Fibroblast of the conjunctiva (primary cell): ENCODE measurements around the gene RAD51D.
"Not testable (repeated sequence)": the region's sequence is repeated elsewhere in the genome, so short reads cannot be mapped to it uniquely, and the experiment has no call there.

Experiments
- DNase-seq: peaks from one replicate; pipeline ENCODE4 v3.0.0-alpha.2; 2010; ENCODE audit warnings: low read depth

Gene RAD51D

GRCh38 chr17:35090707-35091106 lies 29.0 kb downstream of the RAD51D start:
- not testable (repeated sequence) for DNase-seq

GRCh38 chr17:35089586-35090296 lies 29.9 kb downstream of the RAD51D start:
- DNase-seq, result no peak

DNA sequence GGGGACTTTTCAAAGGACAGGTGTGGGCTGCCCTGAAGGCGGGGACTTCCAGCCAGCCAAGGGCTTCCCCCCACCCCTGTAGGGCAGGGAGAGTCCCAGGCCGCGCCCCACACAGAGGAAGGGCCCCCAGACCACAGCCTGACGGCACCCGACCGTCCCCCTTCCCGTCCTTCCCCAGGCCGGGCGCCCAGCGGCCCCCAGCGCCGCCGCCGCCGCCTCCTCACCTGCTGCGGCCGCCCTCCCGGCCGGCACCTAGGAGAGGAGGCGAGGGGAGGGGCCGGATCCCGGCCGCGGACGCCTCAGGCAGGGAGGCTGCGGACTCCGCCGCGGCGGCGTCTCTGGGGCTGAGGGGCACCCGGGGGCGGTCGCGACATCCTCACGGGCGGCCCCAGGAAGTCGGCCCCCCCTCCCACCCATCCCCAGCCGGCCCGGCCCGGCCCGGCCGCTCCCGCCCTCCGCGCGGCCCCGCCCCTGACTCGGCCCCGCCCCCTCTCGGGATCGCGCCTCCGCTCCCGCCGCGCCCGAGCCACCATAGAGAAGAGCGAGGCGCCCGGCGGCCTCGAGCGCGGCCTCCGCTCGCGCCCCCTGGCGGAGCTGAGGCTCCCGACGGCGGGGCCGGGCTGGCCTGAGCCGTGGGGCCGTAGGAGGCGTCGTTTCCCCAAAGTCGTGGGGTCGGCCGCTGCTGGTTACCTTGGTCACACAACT lies 30.6 kb downstream of the RAD51D start:
- peak; percentile 41 for DNase-seq

DNA sequence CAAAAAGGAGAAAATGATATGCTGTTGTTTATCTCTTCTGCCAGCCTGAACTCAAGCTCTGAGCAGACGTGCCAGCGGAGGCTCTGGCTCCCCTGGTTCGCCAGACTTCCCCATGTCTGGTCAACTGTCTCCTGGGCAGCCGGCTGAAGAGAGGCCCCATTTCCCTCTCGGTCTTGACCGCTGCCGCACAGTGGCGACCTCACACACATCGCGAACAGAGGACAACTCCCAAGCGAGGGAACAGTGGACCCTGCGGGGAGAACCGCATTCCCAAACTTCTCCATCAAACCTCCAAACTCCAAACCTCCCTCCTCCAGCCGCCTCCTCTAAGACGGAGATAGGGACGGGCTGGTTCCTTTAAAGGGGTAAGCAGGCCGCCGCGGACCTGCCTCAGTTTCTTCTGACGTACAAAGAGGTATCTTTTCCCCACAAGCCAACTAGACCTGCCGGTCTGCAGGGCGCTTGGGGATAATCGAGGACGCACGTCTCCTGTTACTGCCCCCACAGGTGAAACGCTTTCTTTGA lies 31.2 kb downstream of the RAD51D start:
- DNase-seq, result no peak

DNA sequence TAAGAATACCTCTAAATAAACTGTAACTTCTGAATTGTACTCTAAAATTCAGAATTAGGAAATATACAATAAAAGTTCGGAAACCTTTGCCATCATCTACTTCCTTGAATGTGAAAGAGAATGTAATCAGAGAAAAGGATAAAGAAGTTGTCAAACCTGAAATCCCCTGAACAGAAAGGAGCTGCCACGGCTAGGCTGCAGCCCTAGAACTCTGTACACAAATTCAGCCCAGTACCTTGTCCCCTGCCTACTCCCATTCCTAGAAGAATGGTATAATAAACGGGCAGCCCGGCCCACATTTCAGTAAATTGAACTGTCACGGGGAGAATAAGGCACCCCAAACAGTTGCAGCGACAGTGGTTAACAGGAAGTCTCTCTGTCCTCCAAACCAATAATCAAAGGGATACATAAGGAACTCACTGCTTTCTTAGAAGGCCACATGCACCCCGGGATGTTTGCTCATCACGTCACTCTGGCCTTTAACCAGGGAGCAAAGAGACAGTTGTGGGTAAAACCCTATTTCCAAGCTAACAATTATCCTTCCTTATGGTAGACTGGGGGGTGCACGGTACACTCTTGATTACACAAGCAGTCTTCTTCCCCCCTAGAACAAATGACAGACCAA lies 31.8 kb downstream of the RAD51D start:
- no peak for DNase-seq

DNA sequence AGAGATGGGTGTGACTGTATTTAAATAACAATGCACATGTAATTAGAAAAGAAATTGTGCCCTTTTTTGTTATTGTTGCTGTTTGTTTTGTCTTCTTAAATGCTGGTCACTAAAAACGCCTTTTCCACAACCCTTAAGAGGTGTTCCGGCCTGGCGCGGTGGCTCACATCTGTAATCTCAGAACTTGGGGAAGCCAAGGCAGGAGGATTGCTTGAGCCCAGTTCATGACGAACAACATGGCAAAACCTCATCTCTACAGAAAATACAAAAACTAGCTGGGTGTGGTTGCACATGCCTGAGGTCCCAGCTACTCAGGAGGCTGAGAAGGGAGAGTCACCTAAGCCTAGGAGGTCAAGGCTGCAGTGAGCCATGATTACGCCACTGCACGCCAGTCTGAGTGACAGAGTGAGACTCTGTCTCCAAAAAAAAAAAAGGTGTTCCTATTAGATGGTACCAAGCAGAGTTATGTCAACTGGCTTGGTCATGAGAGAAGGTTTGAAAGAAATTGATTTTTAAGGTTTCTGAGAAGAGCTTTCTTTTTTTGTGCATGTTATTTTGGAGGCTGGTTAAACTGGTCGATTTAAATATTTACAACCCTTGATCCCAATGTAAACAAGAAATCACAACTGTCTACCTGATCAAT lies 32.6 kb downstream of the RAD51D start:
- no peak for DNase-seq

DNA sequence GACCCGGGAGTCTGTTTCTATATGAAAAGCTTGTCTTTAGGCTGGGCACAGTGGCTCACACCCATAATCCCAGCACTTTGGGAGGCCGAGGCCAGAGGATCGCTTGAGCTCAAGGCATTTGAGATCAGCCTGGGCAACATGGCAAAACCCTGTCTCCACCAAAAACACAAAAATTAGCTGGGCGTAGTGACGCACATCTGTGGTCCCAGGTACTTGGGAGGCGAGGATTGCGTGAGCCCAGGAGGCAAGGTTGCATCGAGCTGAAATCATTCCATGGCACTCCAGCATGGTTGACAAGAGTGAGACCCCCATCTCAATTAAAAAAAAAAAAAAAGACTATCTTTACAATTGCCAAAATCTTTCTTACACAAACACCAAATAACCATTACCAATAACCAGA lies 33.5 kb downstream of the RAD51D start:
- no peak for DNase-seq

- DNase-seq, result no peak
These were observed 34.7 kb downstream of the RAD51D start for GRCh38 chr17:35084987-35085386.

- no peak for DNase-seq
These were observed 36.6 kb downstream of the RAD51D start for GRCh38 chr17:35083071-35083470.

DNA sequence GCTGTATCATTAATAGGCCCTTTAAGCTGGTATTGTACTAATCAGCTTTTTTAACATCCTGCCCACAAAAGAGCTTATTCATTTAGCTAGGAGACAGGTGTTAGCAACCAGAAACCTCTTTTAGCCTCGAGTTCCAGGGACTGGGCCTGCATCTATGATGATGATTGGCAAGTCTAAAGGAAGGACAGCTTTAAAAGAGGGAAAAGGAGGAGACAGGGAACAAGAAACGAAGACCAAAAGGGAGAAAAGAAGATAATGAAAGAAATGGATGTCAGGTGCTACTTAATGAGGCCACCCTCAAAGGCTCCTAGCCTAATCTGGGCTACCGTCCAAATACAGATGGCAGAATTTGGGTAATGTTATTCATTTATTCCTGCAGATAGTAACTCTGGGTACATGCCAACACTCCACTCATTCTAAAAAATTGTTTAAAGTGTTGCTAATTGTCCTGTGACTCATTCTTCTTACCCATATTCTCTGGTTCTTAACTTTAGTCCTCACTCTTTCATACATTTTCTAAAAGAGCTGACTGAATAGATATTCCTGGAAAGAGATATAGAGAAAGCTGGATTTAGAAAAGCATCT lies 37.5 kb downstream of the RAD51D start:
- no peak for DNase-seq

GRCh38 chr17:35081638-35082037 lies 38.0 kb downstream of the RAD51D start:
- DNase-seq, result no peak

- no peak for DNase-seq
These were observed 39.1 kb downstream of the RAD51D start for GRCh38 chr17:35080536-35080935.

DNA sequence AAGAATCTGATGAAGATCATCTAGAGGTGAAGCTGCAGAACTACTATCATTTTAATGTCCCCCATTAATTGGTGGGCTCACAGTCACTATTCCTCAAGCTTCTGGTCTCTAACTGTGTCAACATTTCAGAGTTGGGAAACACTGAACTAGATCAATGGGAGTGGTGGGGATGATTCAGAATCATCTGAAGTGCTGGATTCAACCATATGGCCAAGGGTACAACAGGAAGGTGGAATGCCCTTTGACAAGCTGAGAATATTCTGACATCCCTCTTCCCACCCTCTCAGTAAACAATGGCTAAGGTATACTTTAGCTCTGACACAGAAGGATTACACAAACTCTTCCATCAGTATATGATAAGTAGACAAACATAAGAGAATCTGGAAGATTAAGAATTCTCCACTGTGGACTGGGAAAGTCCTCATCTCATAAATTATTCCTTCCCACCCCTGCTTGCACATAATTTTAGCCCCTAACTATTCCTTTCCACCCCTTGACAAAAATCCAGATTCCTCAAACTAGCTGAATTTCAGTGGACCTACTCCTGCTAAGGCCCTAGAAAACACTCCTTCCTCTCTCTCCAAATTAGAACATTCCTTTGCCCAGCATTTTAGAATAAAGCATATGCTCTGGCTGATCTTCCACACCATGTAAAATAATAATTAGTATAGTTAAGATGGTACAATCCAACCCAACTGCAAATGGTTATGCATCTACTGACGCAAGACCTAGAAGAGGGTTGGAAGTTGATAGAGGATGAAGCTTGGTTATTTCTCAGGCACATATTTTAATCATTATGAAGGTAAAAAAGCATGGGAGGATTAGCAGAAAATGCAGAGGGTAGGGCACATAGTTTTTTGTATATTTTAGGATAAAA lies 39.9 kb downstream of the RAD51D start:
- DNase-seq, result no peak

- DNase-seq, result no peak
These were observed 42.8 kb downstream of the RAD51D start for GRCh38 chr17:35076874-35077273.

- DNase-seq, result no peak
These were observed 44.7 kb downstream of the RAD51D start for GRCh38 chr17:35074711-35075707.

DNA sequence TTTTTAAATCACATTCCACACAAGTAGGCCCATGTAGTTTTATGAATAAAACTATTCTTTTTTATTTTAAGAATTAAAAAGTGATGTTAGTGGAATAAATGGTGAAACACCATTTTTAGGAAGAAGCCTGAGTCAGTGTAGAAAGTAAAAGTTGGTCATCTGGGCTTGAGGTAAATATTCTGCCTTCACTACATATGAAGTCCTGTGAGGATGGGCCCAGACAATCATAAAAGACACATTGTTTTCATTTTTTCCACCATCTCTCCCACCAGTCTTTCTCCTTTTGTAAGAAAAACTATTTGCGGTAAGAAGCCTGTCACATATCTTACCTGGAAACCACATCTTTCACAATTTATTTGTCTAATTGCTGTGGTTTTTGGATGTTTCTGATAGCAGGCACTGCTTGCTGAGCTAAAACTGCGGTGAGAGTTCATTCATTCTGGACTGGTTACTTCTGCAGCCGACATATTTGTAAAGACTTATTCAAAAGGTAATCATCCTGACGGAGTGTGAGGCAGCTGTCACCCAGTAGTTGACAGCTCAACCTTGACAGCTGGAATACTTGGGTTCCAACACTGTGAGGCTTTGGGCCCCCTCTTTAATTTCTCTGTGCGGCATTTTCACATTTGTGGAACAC lies 45.6 kb downstream of the RAD51D start:
- DNase-seq, result no peak

DNA sequence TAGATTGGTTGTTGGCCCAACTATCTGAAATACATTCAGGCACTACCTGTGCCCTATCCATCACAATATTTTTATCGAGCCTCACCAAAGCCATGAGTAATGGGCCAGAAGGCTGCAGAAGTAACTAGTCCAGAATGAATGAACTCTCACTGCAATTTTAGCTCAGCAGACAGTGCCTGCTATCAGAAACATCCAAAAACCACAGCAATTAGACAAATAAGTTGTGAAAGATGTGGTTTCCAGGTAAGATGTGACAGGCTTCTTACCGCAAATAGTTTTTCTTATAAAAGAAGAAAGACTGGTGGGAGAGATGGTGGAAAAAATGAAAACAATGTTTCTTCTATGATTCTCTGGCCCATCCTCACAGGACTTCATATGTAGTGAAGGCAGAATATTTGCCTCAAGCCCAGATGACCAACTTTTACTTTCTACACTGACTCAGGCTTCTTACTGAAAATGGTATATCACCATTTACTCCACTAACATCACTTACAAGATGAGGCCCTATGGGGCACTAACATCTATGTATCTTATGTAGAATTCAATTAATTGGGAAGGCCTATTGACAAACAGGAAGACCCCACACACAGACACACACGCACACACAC lies 46.4 kb downstream of the RAD51D start:
- DNase-seq, result no peak

DNA sequence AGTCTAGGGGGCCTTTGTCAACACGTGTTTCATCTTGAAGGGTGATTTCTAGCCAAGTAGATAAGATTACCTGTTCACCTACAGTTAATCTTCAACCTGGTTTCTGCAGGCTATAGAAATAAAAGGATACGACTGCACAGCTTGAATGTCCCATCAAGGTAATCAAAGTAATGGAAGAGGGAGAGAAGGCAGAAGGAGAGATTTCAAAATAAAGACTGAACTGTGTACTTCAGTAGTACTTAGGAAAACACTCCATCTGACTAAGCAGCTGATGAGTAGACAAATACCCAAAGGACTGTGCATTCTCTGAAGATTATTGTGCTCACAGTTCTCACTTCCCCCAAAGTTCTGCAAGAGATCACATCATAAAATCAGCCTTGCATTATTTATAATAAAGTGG lies 50.3 kb downstream of the RAD51D start:
- DNase-seq, result no peak

- DNase-seq, result no peak
These were observed 51.4 kb downstream of the RAD51D start for GRCh38 chr17:35068249-35068648.
